ENCODE data around the gene YPEL2. TPM values are rescaled to one million over a fixed set of nuclear protein-coding genes. Genes with fewer than 3 reads are reported as not detected.

YPEL2 gene
- total and polyA plus RNA-seq, 9 donors, result 6.6 to 28.1 (median 10.6) TPM

DNA sequence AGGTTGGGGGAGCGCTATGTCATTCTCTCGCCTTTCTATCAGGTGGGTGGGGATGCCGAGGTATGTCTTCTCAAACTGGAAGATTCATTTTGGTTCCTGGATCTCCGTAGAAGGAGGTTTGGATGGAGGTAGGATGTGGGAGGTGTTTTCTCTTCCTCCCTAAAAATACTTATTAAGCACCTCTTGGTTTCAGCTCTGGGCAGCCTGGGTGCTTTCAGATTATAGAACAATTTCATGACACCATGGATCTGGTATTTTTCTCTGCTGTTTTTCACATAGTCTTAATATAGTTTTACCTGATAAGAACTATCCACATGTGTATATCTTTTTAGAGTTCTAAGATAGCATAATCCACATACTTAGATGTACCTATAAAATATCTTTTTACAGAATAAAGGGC is 92.9 kb downstream of the YPEL2 start:
- H3K9me3 ChIP-seq, result no peaks in the 10 kb centered on the region
- intact Hi-C loops (cut with DNase I), result no loop called here
- H3K27me3 ChIP-seq, result no peaks in the 10 kb centered on the region
- no peak overlapping the region for H3K4me3 ChIP-seq
- TF ChIP-seq POLR2A (IDR thresholded peaks at IDR 0.05) (no peak), CTCF (IDR thresholded peaks at IDR 0.05) (no peak)
- peak overlapping the region in 1 of 2 donors; percentile 67 for H3K27ac ChIP-seq
- no peak for DNase-seq
- no peaks in the 10 kb centered on the region for H3K36me3 ChIP-seq
- H3K4me1 ChIP-seq (ENCODE audit: insufficient read depth), result peaks cover 13% of the 10 kb centered on the region
- WGBS, 3 donors, result 88 to 90% (median 89%) methylated on average over 4 of the region's 4 CpGs

- DNase-seq, result peak; percentile 44 to 66 (median 57)
- no peak for TF ChIP-seq POLR2A (IDR thresholded peaks at IDR 0.05)
- TF ChIP-seq EP300 (IDR thresholded peaks at IDR 0.05), result no peak
- TF ChIP-seq CTCF (IDR thresholded peaks at IDR 0.05), result no peak
- intact Hi-C loops (cut with DNase I), result loop anchor here in 2 of 4 donors (5.0 kb wide), 3 partner anchors 53 to 98 kb away; partner anchors contain the start of gene YPEL2 (in 1 of the 2)
- WGBS, 3 donors, result 1 to 8% (median 6%) methylated on average over 16 of the region's 16 CpGs
- Histone ChIP-seq H3K36me3 (no peaks in the 10 kb centered on the region), H3K9me3 (no peaks in the 10 kb centered on the region), H3K4me1 (ENCODE audit: insufficient read depth) (peaks cover 13% of the 10 kb centered on the region), H3K27me3 (no peaks in the 10 kb centered on the region), H3K27ac (peak overlapping the region; percentile 53 to 67), H3K4me3 (no peak overlapping the region)
Observed at GRCh38 chr17:59425085-59425931, 93.9 kb downstream of the YPEL2 start.

DNA sequence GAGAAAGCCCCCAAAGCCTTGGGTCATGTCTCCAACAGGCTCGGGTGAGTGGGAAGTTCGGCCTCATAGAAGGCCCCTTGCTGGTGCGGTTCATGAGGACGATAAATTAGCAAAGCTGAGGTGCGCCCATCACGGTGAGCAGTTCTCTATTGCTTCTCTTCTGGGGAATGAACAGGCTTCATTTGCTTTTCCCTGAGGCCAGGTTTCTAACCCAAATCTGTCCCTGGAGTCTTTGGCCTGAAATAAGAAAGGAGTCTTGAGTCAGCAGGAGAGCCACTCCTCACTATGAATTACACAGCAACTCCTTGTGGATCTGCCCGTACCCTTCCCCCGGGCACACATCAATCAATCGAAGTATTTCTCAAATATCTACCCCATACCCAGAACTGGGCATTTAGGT is 94.6 kb downstream of the YPEL2 start:
- Histone ChIP-seq H3K27ac (peak overlapping the region; percentile 53 to 67), H3K4me3 (no peak overlapping the region), H3K9me3 (no peaks in the 10 kb centered on the region), H3K36me3 (no peaks in the 10 kb centered on the region), H3K4me1 (ENCODE audit: insufficient read depth) (peaks cover 13% of the 10 kb centered on the region), H3K27me3 (no peaks in the 10 kb centered on the region)
- no peak for DNase-seq
- TF ChIP-seq EP300 (IDR thresholded peaks at IDR 0.05) (no peak), CTCF (IDR thresholded peaks at IDR 0.05) (no peak), POLR2A (IDR thresholded peaks at IDR 0.05) (no peak)
- 74 to 88% (median 74%) methylated on average over 9 of the region's 9 CpGs for WGBS, 3 donors
- intact Hi-C loops (cut with DNase I), result loop anchor here in 2 of 4 donors (5.0 kb wide), 3 partner anchors 54 to 99 kb away; partner anchors contain the start of gene YPEL2 (in 1 of the 2)

- Histone ChIP-seq H3K4me1 (ENCODE audit: insufficient read depth) (peaks cover 13% of the 10 kb centered on the region), H3K4me3 (no peak overlapping the region), H3K9me3 (no peaks in the 10 kb centered on the region), H3K27ac (peak overlapping the region in 1 of 2 donors; percentile 67), H3K36me3 (no peaks in the 10 kb centered on the region), H3K27me3 (no peaks in the 10 kb centered on the region)
- DNase-seq, result no peak
- intact Hi-C loops (cut with DNase I), result loop anchor here in 2 of 4 donors (5.0 kb wide), 3 partner anchors 55 to 100 kb away; partner anchors contain the start of gene YPEL2 (in 1 of the 2)
- 19 to 32% (median 25%) methylated on average over 5 of the region's 5 CpGs for WGBS, 3 donors
- TF ChIP-seq EP300 (IDR thresholded peaks at IDR 0.05) (no peak), CTCF (IDR thresholded peaks at IDR 0.05) (no peak), POLR2A (IDR thresholded peaks at IDR 0.05) (no peak)
Observed at GRCh38 chr17:59427425-59427921, 96.0 kb downstream of the YPEL2 start.
